ENCODE results near the gene RAC3.

GRCh38 chr17:81999587-81999975, 31.9 kb upstream of the RAC3 start:
- TF ChIP-seq MAX (IDR thresholded peaks at IDR 0.05) (no peak), EZH2 (IDR thresholded peaks at IDR 0.05) (no peak), YY1 (IDR thresholded peaks at IDR 0.05; ENCODE audit: extremely low read depth, insufficient replicate concordance, low read depth, low read length) (no peak), ELF1 (IDR thresholded peaks at IDR 0.05; ENCODE audit: borderline replicate concordance, low read depth) (no peak), TCF7L2 (IDR thresholded peaks at IDR 0.05; ENCODE audit: borderline replicate concordance, extremely low read depth, insufficient read depth, insufficient read length) (no peak), REST (IDR thresholded peaks at IDR 0.05; ENCODE audit: low read depth) (no peak), POLR2A (IDR thresholded peaks at IDR 0.05; ENCODE audit: borderline replicate concordance, extremely low read depth, insufficient read depth, insufficient read length) (no peak)
- TF ChIP-seq, protein P1, sequence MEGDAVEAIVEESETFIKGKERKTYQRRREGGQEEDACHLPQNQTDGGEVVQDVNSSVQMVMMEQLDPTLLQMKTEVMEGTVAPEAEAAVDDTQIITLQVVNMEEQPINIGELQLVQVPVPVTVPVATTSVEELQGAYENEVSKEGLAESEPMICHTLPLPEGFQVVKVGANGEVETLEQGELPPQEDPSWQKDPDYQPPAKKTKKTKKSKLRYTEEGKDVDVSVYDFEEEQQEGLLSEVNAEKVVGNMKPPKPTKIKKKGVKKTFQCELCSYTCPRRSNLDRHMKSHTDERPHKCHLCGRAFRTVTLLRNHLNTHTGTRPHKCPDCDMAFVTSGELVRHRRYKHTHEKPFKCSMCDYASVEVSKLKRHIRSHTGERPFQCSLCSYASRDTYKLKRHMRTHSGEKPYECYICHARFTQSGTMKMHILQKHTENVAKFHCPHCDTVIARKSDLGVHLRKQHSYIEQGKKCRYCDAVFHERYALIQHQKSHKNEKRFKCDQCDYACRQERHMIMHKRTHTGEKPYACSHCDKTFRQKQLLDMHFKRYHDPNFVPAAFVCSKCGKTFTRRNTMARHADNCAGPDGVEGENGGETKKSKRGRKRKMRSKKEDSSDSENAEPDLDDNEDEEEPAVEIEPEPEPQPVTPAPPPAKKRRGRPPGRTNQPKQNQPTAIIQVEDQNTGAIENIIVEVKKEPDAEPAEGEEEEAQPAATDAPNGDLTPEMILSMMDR (IDR thresholded peaks at IDR 0.05 in 2 of 3, conservative IDR thresholded peaks at IDR 0.05 in 1 of 3; ENCODE audit: borderline replicate concordance in 1 of 3, insufficient read depth in 1 of 3, low read depth in 2 of 3, low read length in 2 of 3): no peak
